ENCODE results near the gene SOWAHA.
"Not testable (repeated sequence)": the region's sequence is repeated elsewhere in the genome, so short reads cannot be mapped to it uniquely, and the experiment has no call there.

SOWAHA gene

GRCh38 chr5:132828846-132829494, 15.9 kb downstream of the SOWAHA start:
- DNase-seq = no peak

- DNase-seq = no peak
Observed at GRCh38 chr5:132829742-132830435, 16.8 kb downstream of the SOWAHA start.

GRCh38 chr5:132830436-132831094, 17.5 kb downstream of the SOWAHA start, which contains the start of gene SHROOM1:
SHROOM1 (minus strand) TSS chr5:132830647; CDS start chr5:132826140, 4,507 bp downstream.
- DNase-seq = peak; percentile 2

- no peak for DNase-seq
Observed at GRCh38 chr5:132831095-132831860, 18.2 kb downstream of the SOWAHA start.

- no peak for DNase-seq
Observed at GRCh38 chr5:132832612-132833011, 19.5 kb downstream of the SOWAHA start.

GRCh38 chr5:132834057-132834456, 21.0 kb downstream of the SOWAHA start:
- DNase-seq = no peak

GRCh38 chr5:132836852-132837251, 23.8 kb downstream of the SOWAHA start:
- DNase-seq = no peak

DNA sequence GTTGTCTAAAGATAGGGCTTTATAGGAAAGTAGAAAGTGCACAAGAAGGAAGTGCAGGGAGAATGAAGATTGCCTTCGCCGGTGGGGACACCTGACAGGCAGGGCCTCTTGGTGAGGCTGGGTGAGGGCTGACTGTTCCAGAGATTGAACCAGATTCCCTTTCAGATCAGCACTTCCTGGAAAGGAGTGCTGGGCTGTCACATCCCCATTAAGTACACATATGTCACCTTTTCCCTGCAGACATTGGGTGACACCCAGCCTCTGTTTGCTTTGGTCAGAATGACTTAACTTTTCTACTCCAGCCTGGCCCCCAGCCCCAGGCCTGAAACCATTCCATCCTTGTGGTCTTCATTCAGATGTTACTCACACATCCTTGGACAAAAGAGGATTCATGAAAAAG, 24.8 kb downstream of the SOWAHA start:
- DNase-seq = no peak

DNA sequence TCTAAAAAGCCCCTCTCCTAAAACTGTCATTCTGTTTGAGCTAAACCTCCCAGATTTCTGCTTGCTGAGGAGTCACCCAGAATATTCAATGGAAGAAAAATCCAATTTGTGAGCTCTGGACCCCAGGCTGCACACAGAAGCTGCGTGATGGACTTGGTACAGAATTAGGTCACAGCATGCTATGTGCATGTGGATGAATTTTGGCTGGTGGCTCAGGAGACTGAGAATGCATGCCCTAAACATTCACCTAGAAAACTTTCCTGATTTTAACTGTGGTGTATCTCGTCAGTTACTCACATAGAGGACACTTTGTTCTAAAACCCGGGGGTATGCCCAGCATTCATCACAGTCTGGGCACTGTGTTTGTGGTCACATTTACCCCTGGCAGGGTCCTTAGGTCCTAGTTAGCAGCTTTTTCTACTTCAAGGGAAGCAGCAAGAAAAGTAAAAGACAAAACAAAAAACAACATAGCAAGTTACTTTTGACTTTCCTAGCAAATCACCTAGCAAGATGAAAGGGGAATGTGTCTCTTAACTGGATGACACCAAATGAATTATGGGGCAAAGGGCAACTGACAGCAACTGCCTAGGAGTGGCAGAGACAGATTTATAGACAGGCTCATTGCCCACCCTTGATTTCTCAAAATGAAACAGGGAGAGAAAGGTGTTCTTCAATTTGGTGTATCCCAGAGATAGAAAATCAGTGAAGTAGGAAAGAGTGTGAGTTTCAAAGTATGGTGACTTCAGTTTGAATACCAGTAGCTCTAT, 25.6 kb downstream of the SOWAHA start:
- no peak for DNase-seq

DNA sequence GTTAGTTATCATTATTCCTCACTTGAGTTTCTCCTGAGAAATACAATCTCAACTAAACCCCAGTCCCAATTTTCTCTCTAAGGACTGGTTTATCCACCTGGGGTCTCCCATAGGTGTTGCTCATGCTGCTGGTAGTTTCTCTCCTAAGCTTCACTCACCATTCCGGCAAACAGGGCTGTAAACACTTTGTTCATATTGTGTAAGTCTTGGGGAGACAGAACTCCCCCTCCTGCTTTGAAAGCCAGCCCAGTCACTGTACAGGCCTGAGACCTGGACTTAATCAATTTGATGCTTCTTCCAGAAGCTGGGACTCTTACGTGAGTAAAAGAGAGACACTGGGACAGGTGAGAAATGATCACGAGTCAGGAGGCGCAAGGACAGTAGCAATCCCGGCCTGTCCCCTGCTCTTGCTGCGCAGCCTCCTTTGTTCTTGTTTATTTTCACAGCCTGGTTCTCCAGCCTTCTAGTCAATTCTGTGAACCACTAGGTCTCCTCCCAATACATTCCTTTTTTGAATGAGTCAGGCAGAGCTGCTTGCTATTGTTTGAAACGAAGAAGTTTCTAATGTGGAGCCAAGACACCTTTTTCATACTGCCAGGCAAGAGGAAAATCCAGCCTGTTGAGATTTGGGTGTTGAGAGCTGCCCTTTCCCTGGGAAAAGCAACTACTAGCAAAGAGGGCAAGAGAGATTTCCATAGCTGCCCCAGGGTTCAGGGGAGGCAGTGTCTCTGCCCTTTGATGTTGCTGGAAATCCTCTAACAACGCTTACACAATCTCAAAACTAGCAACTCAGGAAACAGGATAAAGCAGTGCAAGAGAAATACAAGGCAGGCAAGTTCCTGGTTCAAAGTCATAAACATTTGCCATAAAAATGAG, 26.6 kb downstream of the SOWAHA start:
- DNase-seq = no peak

DNA sequence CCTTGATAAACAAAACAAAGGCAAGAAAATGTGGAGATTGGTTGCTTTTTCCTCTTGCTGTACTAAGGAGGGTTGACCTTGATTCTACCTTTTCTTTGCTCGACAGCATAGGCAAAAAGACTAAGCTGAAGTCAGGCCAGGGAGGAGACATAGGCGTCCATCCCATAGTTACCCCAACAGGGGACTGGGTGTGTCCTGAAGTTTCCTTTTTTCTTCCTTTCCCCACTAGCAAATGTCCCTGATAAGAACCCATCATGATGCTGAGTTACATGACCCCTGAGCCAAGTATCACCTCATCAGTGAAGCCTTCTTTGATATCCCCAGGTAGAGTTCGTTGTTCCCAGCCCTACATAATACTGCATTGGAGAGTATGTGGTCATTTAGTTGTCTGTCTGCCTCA, 27.2 kb downstream of the SOWAHA start:
- no peak for DNase-seq

GRCh38 chr5:132840896-132841295, 27.8 kb downstream of the SOWAHA start:
- no peak for DNase-seq

- no peak for DNase-seq
Observed at GRCh38 chr5:132841305-132841704, 28.2 kb downstream of the SOWAHA start.

- no peak for DNase-seq
Observed at GRCh38 chr5:132848270-132848669, 35.2 kb downstream of the SOWAHA start.

- no peak for DNase-seq
Observed at GRCh38 chr5:132849347-132849746, 36.2 kb downstream of the SOWAHA start.

DNA sequence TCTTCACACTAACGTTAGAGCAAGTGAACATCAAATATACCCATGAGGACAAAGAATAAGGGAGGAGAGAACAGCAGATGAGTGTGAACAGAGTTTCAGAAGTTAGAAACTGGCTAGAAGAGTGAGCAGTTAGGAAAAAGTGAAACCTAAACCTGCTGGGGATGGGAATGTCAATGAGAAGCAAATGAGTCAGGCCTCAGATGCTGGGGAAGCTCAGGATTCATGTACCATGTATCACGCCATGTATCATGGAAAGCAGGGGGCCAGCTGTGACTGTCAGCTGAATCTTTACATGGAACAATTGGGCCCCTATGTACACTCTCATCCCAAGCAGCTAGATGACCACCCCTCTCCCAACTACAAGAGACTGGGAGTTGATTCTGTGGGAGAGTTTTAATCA, 37.0 kb downstream of the SOWAHA start:
- DNase-seq = no peak

DNA sequence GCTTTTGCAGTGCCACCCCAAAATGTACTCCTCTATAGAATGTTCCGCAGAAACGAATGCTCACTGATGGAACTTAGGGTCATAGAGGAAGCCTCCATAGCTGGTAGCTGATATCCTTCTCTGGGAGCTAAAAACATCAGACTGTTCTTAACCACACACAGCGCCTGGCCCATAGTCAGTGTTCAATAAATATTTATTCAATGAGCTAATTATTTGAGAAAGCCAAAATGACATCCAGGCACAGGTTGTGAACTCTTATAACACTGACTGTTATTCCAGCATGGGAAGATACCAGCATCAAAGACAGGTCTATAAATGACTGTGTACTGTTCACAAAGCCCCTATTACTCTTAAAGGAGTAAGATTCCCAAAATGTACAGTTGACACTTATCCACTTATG, 40.2 kb downstream of the SOWAHA start:
- no peak for DNase-seq

DNA sequence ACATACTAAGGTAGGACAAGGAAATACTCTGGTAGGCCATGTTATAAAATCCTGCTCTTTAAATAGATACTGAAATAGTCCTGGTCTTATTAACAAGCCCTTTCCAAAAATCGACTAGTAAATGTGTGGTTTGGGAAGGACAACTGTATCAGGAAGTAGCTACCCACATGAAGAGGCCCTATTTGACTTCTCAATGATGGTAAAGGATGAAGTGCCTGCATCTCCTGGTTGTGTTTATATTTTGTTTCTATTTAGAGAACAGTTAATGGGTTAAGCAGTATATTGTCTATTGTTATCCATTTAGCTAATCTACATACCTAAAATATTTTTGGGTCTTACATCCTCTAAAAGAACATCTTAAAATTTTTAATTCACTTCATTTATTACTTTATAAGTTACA, 40.7 kb downstream of the SOWAHA start:
- DNase-seq = no peak

DNA sequence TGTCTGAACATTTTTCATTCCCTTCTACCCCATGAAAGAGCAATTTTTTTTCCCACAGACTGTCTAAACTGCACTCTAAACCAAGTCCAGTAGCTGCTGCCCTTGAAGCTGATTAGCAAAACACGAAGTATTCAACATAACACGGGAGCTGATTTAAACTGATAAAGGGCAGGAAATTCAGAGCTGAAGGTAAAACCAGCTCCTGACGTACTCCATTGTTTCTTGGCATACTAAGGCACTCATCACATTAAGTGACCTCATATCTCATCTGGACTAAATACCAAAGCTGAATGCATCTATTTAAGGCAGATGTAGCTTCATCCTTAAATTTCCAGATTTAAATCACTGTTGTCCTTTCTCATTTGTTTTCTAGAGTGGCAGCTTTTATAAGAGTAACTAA, 41.2 kb downstream of the SOWAHA start:
- no peak for DNase-seq

DNA sequence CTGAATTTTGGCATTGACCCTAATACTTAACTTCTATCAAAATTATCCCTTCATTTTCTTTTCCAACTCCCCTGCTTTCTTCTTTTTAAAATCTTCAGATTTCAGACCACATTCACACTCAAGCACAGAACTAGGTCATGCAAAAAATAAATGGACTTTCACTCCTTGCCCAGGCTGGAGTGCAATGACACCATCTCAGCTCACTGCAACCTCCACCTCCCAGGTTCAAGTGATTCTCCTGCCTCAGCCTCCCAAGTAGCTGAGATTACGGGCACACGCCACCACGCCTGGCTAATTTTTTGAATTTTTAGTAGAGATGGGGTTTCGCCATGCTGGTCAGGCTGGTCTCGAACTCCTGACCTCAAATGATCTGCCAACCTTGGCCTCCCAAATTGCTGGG, 41.9 kb downstream of the SOWAHA start:
- not testable (repeated sequence) for DNase-seq

DNA sequence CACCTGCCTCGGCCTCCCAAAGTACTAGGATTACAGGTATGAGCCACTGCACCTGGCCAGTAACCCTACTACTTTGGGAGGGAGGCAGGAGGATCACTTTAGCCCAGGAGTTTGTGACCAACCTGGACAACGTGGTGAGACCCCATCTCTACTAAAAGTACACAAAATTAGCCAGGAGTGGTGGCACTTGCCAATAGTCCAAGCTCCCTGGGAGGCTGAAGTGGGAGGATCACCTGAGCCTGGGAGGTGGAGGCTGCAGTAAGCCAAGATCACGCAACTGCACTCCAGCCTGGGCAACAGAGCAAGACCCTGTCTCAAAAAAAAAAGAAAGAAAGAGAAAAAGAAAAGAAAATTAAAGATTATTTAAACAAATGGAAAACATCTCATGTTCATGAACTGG, 42.9 kb downstream of the SOWAHA start:
- no peak for DNase-seq
